ENCODE results near the gene ACTN4. TPM values are rescaled to one million over a fixed set of nuclear protein-coding genes. Genes with fewer than 3 reads are reported as not detected.

ACTN4 gene
- total RNA-seq, 2 experiments from 2014 or later, result 532 to 534 TPM

GRCh38 chr19:38664503-38665211, 17.2 kb downstream of the ACTN4 start:
- no peak for DNase-seq
- H3K36me3 Mint-ChIP-seq (ENCODE audit: low read depth), result peaks cover 53% of the 10 kb centered on the region
- POLR2A ChIA-PET, result interaction anchor here (0.9 to 1.4 kb wide), 6 partner anchors 14 to 27 kb away, joined by 3 to 4 read pairs (median 3); partner anchors contain the start of gene ACTN4
- no peak overlapping the region for H3K4me3 Mint-ChIP-seq
- CTCF ChIA-PET, result interaction anchor here (0.7 to 1.6 kb wide), 4 partner anchors 14 to 28 kb away, joined by 3 to 4 read pairs (median 3); partner anchors contain the start of gene ACTN4
- peaks cover 87% of the 10 kb centered on the region for H3K4me1 Mint-ChIP-seq
- H3K27ac Mint-ChIP-seq, result peak overlapping the region; percentile 69
- no peaks in the 10 kb centered on the region for H3K9me3 Mint-ChIP-seq
- no peaks in the 10 kb centered on the region for H3K27me3 Mint-ChIP-seq

- Mint-ChIP-seq H3K36me3 (ENCODE audit: low read depth) (peaks cover 60% of the 10 kb centered on the region), H3K9me3 (no peaks in the 10 kb centered on the region), H3K4me3 (no peak overlapping the region), H3K27me3 (no peaks in the 10 kb centered on the region), H3K4me1 (peaks cover 88% of the 10 kb centered on the region), H3K27ac (peak overlapping the region; percentile 93)
- POLR2A ChIA-PET, result interaction anchor here (0.9 to 2.4 kb wide), 4 partner anchors 17 to 28 kb away, joined by 3 to 12 read pairs (median 4); partner anchors contain the start of gene ACTN4
- CTCF ChIA-PET, result interaction anchor here (0.7 to 1.6 kb wide), 3 partner anchors 18 to 29 kb away, joined by 3 to 4 read pairs (median 3); partner anchors contain the start of gene ACTN4
- no peak for DNase-seq
These were observed 17.9 kb downstream of the ACTN4 start for GRCh38 chr19:38665219-38665931.

- no peaks in the 10 kb centered on the region for H3K9me3 Mint-ChIP-seq
- H3K27me3 Mint-ChIP-seq, result no peaks in the 10 kb centered on the region
- peaks cover 88% of the 10 kb centered on the region for H3K4me1 Mint-ChIP-seq
- CTCF ChIA-PET, result interaction anchor here (0.8 to 1.5 kb wide), 3 partner anchors 19 to 263 kb away, joined by 3 to 6 read pairs (median 3); partner anchors contain the start of genes ACTN4 and FAM98C
- H3K36me3 Mint-ChIP-seq (ENCODE audit: low read depth), result peaks cover 58% of the 10 kb centered on the region
- POLR2A ChIA-PET, result interaction anchor here (0.7 to 4.9 kb wide), 4 partner anchors 16 to 47 kb away, joined by 3 to 34 read pairs (median 8); partner anchors contain the start of genes ACTN4 and EIF3K
- DNase-seq, result no peak
- no peak overlapping the region for H3K4me3 Mint-ChIP-seq
- peak overlapping the region; percentile 93 for H3K27ac Mint-ChIP-seq
These were observed 18.7 kb downstream of the ACTN4 start for GRCh38 chr19:38665950-38666662.

- POLR2A ChIA-PET, result interaction anchor here (0.7 to 4.9 kb wide), 5 partner anchors 9 to 48 kb away, joined by 3 to 34 read pairs (median 4); partner anchors contain the start of genes ACTN4 and EIF3K
- peak overlapping the region; percentile 57 for H3K4me3 Mint-ChIP-seq
- CTCF ChIA-PET, result interaction anchor here (0.5 to 1.5 kb wide), 7 partner anchors 14 to 638 kb away, joined by 3 to 6 read pairs (median 3); partner anchors contain the start of genes ACTN4 and FAM98C
- peak overlapping the region; percentile 93 for H3K27ac Mint-ChIP-seq
- peak; percentile 68 for DNase-seq
- peaks cover 93% of the 10 kb centered on the region for H3K4me1 Mint-ChIP-seq
- no peaks in the 10 kb centered on the region for H3K9me3 Mint-ChIP-seq
- no peaks in the 10 kb centered on the region for H3K27me3 Mint-ChIP-seq
- H3K36me3 Mint-ChIP-seq (ENCODE audit: low read depth), result peaks cover 58% of the 10 kb centered on the region
These were observed 19.4 kb downstream of the ACTN4 start for GRCh38 chr19:38666663-38667511.

GRCh38 chr19:38667661-38668171, 20.3 kb downstream of the ACTN4 start:
- Mint-ChIP-seq H3K4me1 (peaks cover 91% of the 10 kb centered on the region), H3K9me3 (no peaks in the 10 kb centered on the region), H3K4me3 (no peak overlapping the region), H3K36me3 (ENCODE audit: low read depth) (peaks cover 53% of the 10 kb centered on the region), H3K27ac (peak overlapping the region; percentile 93), H3K27me3 (no peaks in the 10 kb centered on the region)
- CTCF ChIA-PET, result interaction anchor here (0.7 to 2.3 kb wide), 5 partner anchors 14 to 637 kb away, joined by 3 to 6 read pairs (median 3); partner anchors contain the start of gene FAM98C
- DNase-seq, result no peak
- POLR2A ChIA-PET, result interaction anchor here (1.2 to 4.9 kb wide), 3 partner anchors 9 to 20 kb away, joined by 4 to 34 read pairs (median 12); partner anchors contain the start of gene ACTN4

GRCh38 chr19:38669552-38669951, 22.1 kb downstream of the ACTN4 start:
- H3K9me3 Mint-ChIP-seq, result no peaks in the 10 kb centered on the region
- no peaks in the 10 kb centered on the region for H3K27me3 Mint-ChIP-seq
- ChIA-PET POLR2A (interaction anchor here (0.8 to 4.9 kb wide), 12 partner anchors 11 to 112 kb away, joined by 3 to 34 read pairs (median 4); partner anchors contain the start of gene ACTN4), CTCF (interaction anchor here (0.6 to 2.3 kb wide), 9 partner anchors 11 to 267 kb away, joined by 3 to 8 read pairs (median 4); partner anchors contain the start of genes ACTN4 and FAM98C)
- peak overlapping the region; percentile 84 for H3K27ac Mint-ChIP-seq
- DNase-seq, result peak; percentile 75
- H3K36me3 Mint-ChIP-seq (ENCODE audit: low read depth), result peaks cover 48% of the 10 kb centered on the region
- peak overlapping the region; percentile 48 for H3K4me3 Mint-ChIP-seq
- peaks cover 83% of the 10 kb centered on the region for H3K4me1 Mint-ChIP-seq

GRCh38 chr19:38670921-38671398, 23.5 kb downstream of the ACTN4 start:
- Mint-ChIP-seq H3K27me3 (no peaks in the 10 kb centered on the region), H3K9me3 (no peaks in the 10 kb centered on the region), H3K27ac (no peak overlapping the region), H3K36me3 (ENCODE audit: low read depth) (peaks cover 51% of the 10 kb centered on the region), H3K4me3 (no peak overlapping the region), H3K4me1 (peaks cover 86% of the 10 kb centered on the region)
- ChIA-PET POLR2A (interaction anchor here (1.2 to 4.9 kb wide), 7 partner anchors 11 to 54 kb away, joined by 3 to 34 read pairs (median 5); partner anchors contain the start of gene ACTN4), CTCF (interaction anchor here (1.9 kb wide), 1 partner anchor 10 kb away, joined by 5 read pairs; no protein-coding TSS in a partner anchor)
- no peak for DNase-seq

GRCh38 chr19:38671654-38672053, 24.2 kb downstream of the ACTN4 start:
- CTCF ChIA-PET, result interaction anchor here (1.2 kb wide), 1 partner anchor 35 kb away, joined by 3 read pairs; no protein-coding TSS in a partner anchor
- Mint-ChIP-seq H3K27me3 (no peaks in the 10 kb centered on the region), H3K9me3 (no peaks in the 10 kb centered on the region), H3K27ac (no peak overlapping the region), H3K4me3 (no peak overlapping the region), H3K36me3 (ENCODE audit: low read depth) (peaks cover 52% of the 10 kb centered on the region), H3K4me1 (peaks cover 86% of the 10 kb centered on the region)
- no peak for DNase-seq
- POLR2A ChIA-PET, result interaction anchor here (1.2 to 1.6 kb wide), 3 partner anchors 12 to 22 kb away, joined by 4 to 5 read pairs (median 4); no protein-coding TSS in a partner anchor

GRCh38 chr19:38673030-38673429, 25.6 kb downstream of the ACTN4 start:
- Mint-ChIP-seq H3K27me3 (no peaks in the 10 kb centered on the region), H3K4me3 (no peak overlapping the region), H3K9me3 (no peaks in the 10 kb centered on the region), H3K27ac (no peak overlapping the region), H3K4me1 (peaks cover 86% of the 10 kb centered on the region), H3K36me3 (ENCODE audit: low read depth) (peaks cover 57% of the 10 kb centered on the region)
- POLR2A ChIA-PET, result no interaction called here
- CTCF ChIA-PET, result no interaction called here
- no peak for DNase-seq

- peaks cover 86% of the 10 kb centered on the region for H3K4me1 Mint-ChIP-seq
- POLR2A ChIA-PET, result no interaction called here
- H3K9me3 Mint-ChIP-seq, result no peaks in the 10 kb centered on the region
- no peaks in the 10 kb centered on the region for H3K27me3 Mint-ChIP-seq
- no peak overlapping the region for H3K4me3 Mint-ChIP-seq
- DNase-seq, result no peak
- peaks cover 51% of the 10 kb centered on the region for H3K36me3 Mint-ChIP-seq (ENCODE audit: low read depth)
- peak overlapping the region; percentile 69 for H3K27ac Mint-ChIP-seq
- CTCF ChIA-PET, result interaction anchor here (1.2 to 2.0 kb wide), 3 partner anchors 15 to 19 kb away, joined by 3 to 5 read pairs (median 4); no protein-coding TSS in a partner anchor
These were observed 27.1 kb downstream of the ACTN4 start for GRCh38 chr19:38674388-38675171.
